ENCODE data around the gene RAMP1.

The RAMP1 gene

DNA sequence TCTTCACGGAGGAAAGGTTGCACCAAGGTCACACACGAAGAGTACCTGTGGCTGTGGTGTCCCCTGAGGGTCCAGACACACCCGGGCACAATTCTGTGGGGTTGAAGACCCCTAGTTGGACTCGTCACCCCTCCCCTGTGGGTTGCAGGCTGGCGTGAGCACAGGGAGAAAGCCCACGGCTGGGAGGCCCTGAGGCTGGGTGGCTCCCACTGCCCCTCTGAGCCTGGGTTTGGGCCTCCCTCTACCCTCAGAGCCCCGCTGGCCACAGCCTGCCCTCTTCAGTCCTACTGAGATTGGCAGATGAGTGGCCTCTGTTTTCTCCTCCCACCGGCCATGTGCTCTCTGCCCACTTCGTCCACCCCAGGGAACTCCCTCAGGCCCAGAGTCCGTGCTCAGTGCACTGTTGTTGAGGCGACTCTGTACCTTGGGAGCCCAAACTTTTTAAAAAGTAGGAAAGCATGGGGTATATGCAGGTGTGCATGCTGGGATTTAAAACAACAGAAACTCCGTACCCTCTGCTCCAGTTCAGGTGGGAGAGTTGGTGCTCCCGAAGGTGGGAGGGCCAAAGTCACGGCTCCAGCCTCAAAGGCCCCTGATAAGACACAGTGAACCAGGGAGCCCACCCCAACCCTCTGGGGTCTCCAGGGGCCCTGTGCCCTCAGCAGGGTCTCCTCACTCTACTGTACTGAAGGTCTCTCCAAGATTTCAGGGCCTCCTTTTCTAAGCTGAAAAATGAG, 19.1 kb downstream of the RAMP1 start:
- no peak for DNase-seq

DNA sequence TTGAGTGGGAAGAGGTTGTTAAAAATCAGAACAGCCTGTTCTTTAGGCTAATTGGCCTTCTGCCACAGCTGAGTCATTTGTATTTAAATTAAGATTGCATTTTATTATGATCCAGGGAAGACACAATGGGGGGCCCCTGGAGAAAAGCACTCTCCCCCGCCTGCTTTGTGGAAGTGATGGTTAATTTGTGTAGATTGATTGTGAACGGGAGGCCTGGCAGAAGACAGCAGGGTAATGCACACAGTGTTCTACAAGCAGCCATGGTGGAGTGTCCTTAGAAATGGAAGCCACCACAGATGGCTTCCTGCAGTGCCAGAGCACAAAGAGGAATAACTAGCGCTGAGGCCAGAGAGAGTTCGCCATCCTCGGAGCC, 19.6 kb downstream of the RAMP1 start:
- no peak for DNase-seq

DNA sequence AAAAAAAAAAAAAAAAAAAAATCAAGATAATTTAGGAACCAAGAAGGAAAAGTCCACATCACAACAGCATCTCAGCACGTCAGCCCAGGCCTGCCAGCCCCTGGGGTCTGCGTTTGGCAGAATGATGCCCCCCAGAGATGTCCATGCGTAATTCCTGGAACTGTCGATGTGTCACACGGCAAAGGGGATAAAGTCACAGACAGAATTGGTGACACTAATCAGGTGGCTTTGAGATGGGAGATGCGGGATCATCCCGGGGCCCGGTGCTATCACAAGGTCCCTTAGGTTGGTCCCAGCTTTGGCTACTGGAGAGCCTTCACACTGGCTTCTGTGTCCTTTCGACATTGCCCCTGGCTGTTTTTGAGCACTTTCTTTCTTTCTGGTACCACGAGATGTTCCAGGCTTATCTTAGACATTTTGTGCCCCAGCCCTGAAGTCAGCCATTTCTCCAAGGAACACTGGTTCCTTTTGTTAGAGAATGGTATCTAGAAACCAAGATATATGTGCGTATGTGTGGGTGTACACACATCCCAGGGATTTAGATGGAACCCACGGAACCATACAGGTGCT, 20.7 kb downstream of the RAMP1 start:
- no peak for DNase-seq

DNA sequence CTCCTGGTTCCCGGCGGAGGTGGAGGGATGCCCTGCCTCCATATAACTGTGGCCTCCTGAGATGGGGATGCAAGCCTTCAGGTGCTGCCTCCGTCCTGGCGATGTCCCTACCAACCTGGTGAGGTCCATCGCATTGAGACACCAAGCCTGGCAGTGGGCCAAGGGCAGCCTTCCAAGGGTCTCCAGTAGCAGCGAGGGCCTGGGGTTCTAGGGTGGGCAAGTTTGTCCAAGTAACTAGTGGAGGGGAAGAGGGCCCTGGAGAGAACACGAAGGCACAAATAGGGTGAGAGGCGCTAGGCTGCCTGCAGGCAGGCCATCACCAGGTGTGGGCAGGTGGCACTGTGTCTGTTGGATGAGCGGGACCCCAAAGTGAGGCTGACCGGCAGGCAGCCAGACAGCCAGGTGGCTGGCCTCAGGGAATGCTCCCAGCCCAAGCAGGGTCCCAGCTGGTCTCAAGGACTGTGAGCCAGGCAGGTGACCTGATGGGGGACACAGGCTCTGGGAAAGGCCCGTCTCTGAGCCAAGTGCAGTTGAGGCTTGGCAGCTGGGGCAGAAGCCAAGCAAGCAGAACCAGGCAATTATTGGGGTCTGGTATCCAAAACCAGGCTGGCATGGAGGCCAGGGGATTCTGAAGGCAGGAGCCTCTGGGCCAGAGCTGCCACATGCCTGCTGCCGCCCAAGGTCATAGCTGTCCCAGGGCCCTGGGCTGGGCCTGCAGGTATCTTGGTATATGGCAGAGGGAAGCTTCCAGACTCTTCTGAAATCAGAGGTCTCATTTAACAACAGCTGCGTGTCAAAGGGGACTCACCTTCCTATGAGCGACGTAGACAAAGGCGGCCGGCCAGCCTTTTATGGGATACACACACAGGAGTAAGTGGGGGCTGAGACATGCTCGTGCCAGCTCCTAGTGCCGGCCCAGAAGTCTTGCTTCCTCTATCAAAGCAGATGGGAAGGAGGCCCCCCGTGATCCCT, 23.4 kb downstream of the RAMP1 start:
- no peak for DNase-seq

DNA sequence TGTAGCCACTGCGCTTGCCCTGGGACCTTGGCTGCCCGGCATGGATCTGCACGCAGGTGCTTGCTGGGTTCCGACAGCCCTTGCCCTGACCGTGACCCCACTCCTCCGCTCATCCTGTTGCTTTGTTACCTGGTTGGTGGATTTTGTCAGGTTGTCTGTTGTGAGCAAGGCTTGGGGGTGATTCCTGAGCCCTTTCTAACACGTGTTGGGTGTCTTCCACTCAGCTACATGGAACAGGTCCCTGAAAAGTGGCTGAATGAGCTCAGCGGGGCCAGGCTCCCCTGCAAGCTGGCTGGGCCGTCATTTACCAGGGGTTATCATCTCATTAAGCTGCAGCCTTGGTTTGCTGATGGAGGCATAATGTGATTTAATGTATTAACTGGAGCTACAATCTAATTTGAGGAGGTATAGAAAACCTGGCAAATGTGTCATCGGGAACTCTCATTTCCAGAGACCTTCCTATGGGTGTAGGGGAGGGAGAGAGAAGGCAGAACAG, 24.6 kb downstream of the RAMP1 start:
- DNase-seq = no peak

DNA sequence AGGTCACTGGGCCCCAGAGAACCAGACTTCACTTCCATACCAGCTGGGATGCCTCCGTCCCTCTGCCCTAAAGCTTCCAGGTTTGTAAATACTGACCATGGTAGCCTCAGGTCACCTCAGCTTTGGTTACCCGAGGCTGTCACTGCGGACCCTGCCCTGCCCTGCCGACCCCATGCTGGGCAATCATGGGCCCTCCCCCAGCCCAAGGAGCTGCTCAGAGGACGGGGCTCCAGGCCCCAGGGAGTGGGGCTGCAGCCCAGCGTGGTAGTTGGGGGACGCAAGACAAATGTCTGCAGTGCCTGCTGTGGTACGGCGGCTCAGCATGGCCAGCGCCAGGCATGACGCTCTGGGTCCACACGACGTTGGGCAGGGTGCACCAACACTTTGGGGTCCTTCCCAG, 25.3 kb downstream of the RAMP1 start:
- no peak for DNase-seq

DNA sequence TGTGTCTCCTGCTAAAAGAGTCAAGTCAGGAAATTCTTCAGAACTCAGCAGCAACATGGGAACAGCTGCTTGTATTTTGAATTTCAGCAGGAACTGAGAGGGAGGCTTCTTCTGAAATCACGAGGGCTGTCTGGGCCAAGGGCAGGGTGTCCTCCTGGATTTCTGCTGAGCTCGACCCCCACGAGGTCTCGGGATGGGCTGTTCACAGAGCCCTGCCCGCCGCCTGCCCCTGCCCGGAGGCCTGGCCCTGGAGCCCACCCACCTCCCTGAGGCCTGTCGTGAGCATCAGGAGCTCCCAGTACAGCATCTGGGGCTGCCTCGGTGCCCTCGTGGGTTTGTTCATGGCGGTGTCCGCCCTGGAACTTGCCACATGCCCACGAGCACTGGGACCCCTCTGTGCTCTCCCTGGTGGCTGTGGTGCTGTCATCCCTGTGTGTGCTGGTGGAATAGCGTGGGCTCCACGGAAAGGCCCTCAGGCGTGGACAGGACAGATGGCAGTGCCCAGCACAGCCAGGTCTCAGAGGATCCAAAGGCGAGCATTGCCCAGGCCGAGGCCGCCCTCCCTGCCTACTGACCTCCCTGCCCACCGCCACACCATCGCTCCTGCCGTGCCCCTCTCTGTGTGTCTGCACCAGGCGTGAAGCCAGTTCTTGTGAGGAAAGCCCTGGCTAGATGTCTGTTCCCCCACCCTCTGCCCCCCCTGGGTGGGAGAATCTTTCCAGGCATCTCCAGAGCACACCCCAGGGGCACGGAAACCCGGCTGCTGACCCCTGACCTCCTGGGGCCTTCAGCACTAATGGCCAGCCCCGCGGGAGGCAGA, 25.9 kb downstream of the RAMP1 start:
- no peak for DNase-seq

DNA sequence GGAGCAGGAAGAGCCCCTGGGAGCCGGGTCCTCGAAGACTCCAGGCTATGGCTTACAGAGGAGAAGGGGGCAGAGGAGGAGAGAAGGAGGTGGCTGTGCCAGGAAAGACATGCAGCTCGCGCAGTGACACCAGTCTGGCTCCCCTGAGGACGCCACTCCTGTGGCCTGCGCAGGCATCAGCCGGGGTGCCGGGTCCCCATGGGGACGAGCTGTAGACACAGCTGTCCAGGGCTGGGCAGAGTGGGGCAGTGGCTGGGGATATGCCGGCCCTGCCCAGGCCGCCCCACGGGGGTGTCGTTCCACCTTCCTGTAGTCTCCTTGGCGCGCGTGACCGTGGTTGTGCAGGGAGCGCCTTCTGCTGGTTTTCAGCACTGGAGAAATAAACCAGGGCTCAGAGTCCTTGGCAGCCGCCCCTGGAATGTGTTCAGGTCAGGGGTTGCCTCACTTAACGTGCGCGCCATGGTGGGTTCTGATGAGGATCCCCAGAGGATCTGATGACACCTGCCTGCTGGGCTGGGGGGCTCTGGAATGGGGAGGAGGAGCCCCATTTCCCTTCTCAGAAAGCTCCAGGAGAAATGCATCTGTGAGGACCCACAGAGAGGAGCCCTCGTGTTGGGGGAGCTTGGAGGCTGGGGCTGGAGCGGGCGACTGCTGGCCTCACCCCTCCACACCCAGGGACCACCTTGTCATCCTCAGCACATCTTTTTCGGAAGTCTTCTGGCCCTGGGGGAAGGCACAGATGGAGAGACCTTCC, 26.7 kb downstream of the RAMP1 start:
- DNase-seq = no peak

DNA sequence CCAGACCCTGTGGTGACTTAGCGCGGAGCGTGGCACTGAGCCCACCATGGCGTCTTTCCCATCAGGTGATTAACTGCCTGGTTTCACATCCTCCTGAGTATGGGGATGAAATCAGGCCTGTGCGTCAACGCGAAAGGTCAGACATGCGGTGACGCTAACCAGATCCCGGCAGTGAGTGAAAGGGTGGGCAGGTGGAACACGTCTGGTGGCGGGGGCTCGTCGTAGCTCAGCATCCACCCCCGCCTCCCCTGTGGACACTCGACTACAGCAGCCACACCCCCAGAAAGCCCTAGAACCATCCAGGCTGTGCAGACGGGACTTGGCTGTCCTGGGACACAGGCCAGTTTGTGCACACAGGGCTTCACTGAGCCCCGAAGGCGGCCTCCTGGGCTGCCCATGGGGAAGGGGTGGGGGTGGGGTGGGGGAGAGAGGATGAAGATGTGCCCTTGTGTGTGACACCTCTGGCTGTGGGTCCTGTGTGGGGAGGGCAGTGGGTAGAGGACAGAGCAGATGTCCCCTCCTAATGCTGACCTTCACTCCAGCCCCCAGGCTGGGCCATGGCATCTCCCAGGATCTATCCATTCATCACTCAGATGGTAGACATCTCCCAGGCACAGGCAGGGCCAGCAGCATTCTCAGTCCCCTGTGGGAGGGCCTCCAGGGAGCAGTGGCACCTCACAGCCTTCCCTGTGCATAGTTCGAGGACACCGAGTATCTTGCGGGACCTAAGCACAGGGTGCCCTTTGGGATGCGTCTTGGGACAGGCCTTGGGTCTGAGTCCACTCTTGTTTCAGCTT, 27.5 kb downstream of the RAMP1 start:
- no peak for DNase-seq

DNA sequence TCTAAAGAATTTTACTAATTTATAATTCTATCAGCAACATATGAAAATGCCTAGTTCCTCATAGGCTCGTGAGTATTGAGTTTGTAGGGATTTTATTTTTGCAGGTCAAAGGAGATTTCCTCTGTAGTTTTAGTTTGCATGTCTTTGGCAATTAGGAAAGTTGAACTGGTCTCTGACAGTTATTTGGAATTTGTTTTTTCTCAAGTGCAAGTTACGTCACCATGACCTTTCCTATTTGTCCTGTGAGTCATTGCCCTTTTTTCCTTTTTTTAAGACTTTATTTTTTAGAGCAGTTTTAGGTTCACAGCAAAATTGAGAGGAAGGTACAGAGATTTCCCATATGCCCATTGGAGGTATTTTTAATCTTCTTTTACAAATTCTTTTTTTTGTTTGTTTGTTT, 29.0 kb downstream of the RAMP1 start:
- DNase-seq = no peak

DNA sequence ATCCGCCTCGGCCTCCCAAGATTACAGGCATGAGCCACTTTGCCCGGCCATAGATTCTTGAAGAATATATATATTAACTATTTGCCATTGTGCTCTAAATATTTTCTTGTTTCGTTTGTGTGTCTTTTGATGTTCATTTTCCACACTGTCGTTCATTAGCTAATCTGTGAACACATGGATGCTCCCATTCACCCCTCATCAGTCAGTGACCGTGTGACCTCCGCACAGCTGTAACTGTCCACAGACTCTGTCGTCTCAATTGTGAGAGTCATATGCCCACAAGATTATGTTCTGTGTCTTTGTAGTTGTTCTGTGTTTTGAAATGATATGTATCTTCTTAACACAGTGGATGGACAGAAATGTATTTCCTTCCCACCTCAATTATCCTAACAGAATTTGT, 29.6 kb downstream of the RAMP1 start:
- no peak for DNase-seq

DNA sequence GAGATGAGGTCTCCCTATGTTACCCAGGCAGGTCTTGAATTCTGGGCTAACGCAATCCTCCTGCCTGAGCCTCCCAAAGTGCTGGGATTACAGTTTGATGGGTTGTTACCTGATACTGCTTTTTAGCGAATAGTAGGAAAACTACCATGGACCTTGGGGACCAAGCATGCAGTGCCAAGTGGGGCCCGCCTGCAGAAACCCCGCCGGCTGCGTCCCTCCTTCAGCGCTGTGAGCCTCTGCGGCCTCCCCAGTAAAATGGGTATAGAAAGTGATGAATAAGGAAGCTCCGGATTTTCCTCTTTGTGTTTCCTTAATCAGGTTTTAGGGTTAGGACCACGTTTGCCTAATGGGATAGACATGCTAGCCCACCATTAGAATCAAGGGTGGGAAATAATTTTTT, 30.4 kb downstream of the RAMP1 start:
- no peak for DNase-seq

DNA sequence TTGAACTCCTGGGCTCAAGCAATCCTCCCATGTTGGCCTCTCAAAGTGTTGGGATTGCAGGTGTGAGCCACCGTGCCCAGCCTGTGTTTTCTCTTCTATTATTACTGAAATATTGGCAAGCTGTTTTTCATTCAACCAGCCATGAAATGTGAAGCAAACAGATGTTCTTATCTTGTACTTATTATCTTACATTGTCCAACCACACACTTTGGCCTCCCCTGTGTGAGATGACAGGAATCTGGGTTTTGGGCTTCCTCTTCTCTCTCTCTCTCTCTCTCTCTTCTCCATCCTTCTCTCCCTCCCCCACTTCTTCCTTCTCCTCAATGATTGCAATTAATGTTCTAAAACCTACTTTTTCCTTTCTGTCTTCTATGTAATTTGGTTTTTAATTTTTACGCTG, 33.1 kb downstream of the RAMP1 start:
- DNase-seq = no peak

DNA sequence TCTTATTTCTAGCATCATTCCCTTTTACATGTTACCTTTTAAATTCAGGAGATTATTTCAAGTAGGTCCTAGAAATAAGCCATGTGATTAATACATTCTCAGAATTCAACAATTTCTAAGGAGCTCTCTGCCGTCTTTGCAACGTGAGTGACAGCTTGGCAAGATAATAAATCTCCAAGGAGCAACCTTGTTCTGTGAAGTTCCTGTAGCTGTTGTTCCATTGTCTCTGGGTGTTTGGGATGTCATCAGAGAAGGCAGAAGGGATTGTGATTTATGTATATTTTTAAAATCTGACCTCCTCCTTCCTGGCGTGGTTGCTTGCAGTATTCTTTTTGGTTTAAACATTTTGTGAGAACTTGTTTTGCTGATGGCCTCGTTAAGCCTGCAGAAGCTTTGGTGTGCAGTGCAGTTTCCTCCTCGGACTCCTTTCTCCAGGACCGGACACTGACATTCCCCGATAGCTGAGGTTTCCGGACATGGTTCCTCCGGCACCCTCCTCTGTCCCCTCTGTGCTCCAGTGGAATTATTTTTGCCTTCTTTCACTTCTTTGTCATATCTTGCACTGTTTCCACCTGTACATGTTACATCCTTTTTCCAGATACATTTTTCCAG, 33.7 kb downstream of the RAMP1 start:
- no peak for DNase-seq

DNA sequence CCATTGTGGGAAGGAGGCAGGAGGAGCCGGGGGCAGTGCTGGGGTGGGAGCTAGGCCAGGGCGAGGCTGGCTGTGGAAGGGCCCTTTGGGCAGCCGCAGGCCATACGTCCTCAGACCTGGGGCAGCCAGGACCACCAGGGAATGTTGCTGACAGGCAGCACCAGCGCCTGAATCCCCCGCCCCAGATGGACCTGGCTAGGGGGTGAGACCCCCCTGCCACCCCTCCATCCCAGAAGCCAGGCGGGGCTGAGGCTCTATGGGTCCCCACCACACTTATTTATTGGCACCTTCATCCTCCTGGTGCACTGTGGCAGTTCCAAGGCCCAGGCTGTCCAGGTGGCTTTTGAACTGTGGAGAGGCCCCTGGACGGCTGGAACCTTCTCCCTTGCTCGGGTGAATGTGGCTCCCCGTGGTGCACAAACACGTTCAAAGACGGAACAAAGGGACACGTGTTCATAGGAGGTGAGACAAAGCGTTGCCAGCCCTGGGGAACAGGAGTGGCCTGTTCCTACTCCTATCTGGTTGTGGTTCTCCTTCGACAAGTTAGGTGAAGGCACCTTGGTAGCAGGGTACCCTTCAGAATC, 35.1 kb downstream of the RAMP1 start:
- DNase-seq = no peak

DNA sequence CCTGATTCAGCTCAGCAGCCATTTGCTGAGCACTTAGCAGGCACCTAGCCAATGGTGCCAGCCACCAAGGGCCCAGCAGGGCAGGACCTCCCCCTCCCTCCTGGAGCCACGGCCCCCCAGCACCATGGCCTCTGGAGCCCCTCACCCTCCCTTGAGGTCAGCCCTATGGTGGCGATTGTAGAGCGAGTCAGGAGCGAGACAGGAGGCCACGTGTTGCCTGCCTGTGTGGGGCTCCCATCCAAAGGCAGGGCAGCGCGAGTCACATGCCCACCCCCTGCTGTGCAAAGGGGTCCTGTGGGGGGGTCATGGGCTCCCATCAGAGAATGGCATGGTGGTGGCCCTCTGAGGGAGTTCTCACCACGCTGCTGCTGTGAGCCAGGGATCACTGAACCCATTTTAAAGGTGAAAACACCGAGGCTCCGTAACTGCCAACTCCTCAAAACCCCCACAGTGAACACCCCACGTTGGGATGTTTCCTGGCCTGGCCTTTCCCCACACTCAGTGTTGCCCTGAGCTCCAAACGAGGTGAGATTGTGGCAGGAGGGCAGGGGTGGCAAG, 35.6 kb downstream of the RAMP1 start:
- DNase-seq = no peak

DNA sequence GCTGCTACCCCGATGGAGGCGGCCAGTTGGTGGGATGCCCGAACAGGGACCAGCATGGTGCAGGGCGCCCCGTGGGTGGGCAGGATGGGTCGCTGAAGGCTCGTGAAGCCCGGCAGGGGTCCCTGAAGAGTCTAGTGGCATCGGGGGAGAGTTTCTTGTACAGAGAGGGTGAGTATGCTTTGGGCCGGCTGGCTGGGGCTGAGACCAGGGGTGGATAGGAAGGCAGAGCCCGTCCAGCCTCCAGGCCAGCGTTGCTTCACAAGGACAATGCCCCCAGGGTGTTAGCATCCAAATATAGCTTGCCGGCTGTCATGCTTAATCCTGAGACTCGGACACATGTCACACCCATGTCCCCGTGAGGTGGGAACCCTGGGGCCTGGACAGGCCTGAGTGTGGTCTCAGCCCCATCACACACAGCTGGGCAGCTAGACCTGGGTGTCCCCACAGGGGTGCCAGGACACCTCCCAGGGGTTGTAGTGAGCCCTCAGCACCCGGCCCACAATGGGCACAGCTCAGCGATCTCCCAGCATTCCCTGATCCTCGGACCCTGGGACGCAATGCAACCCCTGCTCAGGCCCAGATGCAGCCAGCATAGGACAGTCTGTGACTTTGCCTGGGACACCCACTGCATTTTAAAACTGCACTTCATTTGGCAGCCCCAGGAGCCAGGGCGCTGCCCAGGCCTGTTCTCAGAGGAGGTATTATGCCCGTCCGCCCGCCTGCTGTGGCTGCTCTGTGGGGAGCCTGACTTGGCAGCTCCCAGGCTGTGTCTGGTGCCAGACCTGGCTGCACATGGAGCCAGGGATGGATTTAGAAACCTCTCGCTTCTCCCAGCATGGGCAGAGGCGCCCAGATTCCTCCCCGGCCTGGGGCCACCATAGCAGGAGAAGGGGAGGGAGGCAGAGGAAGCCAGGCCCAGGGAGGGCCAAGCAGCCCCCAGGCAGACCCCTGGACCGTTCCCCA, 36.4 kb downstream of the RAMP1 start:
- DNase-seq = no peak

DNA sequence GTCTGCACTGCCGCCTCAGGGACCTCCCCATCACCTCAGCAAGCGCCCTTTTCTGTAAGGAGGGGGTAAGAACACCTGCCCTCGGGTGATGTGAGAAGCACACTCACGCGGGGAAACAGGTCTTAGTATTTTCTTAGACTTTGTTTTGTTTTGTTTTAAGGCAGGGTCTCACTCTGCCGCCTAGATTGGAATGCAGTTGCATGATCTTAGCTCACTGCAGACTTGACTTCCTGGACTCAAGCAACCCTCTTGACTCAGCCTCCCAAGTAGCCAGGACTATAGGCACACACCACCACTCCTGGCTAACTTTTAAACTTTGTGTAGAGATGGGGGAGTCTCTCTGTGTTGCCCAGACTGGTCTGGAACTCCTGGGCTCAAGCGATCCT, 37.1 kb downstream of the RAMP1 start:
- no peak for DNase-seq

DNA sequence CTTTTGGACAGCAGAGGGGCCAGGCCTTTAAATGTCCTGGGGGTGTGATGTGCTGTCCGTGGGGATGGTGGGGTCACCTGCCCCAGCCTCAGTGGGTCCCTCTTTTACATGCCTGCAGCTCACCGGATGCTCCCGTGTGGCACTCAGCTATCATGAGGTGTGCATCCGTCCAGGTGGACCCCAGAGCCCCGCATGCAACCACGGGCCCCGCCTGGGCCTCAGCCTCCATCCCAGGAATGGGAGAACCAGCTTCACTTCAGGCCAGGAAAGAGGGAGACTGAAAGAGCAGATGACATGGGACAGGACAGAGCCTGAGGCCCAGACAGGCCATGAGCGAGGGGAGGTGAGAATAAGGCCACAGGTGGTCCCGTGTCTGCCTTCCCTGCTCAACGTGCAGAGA, 37.5 kb downstream of the RAMP1 start:
- no peak for DNase-seq

All from NCI-H1048 (cell line).